ENCODE results near the gene NUTM2A.
"Not testable (repeated sequence)": the region's sequence is repeated elsewhere in the genome, so short reads cannot be mapped to it uniquely, and the experiment has no call there.

Gene NUTM2A, protein sequence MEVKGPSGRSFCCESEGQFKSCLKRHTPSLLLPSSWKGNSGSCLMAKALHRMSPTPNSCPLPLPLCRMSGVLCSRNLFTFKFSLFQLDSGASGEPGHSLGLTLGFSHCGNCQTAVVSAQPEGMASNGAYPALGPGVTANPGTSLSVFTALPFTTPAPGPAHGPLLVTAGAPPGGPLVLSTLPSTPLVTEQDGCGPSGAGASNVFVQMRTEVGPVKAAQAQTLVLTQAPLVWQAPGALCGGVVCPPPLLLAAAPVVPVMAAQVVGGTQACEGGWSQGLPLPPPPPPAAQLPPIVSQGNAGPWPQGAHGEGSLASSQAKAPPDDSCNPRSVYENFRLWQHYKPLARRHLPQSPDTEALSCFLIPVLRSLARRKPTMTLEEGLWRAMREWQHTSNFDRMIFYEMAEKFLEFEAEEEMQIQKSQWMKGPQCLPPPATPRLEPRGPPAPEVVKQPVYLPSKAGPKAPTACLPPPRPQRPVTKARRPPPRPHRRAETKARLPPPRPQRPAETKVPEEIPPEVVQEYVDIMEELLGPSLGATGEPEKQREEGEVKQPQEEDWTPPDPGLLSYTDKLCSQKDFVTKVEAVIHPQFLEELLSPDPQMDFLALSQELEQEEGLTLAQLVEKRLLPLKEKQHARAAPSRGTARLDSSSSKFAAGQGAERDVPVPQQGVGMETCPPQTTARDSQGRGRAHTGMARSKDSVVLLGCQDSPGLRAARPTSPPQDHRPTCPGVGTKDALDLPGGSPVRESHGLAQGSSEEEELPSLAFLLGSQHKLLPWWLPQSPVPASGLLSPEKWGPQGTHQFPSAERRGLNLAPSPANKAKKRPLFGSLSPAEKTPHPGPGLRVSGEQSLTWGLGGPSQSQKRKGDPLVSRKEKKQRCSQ

GRCh38 chr10:87225148-87225547 lies at the start of gene NUTM2A:
Gene NUTM2A, plus strand, starts transcription at chr10:87225448. Its CDS starts 383 bp downstream, at chr10:87225831.
- not testable (repeated sequence) for DNase-seq (ENCODE audit: low read depth)

GRCh38 chr10:87177587-87177986 lies 47.7 kb upstream of the NUTM2A start:
- not testable (repeated sequence) for DNase-seq (ENCODE audit: low read depth)

DNA sequence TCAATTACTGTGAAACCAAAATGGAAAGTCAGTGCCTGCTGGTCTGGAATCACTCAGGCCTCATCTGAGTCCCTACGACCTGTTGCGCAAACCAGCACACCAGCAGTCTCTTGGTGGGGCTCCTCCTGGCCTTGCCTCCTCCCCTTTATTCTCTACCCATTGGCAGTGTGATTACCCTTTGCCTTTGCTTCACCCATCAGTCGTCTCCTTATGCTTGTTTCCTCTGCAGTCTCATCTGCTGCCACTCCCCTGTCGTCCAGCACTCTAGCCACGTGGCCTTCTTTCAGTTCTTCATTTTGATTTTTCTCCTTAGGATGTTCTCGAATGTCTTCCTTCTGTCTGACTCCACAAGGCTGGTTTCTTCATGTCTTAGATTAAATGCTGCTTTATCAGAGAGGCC lies 40.8 kb upstream of the NUTM2A start:
- DNase-seq (ENCODE audit: low read depth) = not testable (repeated sequence)

GRCh38 chr10:87186016-87186415 lies 39.2 kb upstream of the NUTM2A start:
- DNase-seq (ENCODE audit: low read depth) = not testable (repeated sequence)

DNA sequence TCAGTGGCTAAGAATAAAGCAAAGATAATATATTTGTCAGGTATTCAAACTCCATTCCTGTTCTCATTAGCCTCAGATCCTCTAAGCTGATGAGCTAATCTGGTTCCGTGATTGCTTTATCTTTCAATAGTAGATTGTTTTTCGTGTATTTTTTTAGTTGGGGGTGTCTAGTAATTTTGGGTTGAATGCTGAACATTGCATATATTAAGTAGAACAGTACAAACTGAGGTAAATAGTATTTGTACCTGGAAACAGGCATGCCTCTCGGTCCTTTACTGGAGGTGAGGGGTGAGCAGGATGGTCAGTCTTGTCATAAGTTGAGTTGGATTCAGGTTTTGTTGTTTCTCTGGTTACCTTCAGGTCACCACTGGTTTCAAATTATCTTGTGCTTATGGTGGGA lies 37.7 kb upstream of the NUTM2A start:
- not testable (repeated sequence) for DNase-seq (ENCODE audit: low read depth)

GRCh38 chr10:87191841-87192240 lies 33.4 kb upstream of the NUTM2A start:
- not testable (repeated sequence) for DNase-seq (ENCODE audit: low read depth)

GRCh38 chr10:87200924-87201323 lies 24.3 kb upstream of the NUTM2A start:
- not testable (repeated sequence) for DNase-seq (ENCODE audit: low read depth)

- DNase-seq (ENCODE audit: low read depth) = not testable (repeated sequence)
Observed at GRCh38 chr10:87204801-87205200, 20.4 kb upstream of the NUTM2A start.

- not testable (repeated sequence) for DNase-seq (ENCODE audit: low read depth)
Observed at GRCh38 chr10:87206922-87207321, 18.3 kb upstream of the NUTM2A start.

DNA sequence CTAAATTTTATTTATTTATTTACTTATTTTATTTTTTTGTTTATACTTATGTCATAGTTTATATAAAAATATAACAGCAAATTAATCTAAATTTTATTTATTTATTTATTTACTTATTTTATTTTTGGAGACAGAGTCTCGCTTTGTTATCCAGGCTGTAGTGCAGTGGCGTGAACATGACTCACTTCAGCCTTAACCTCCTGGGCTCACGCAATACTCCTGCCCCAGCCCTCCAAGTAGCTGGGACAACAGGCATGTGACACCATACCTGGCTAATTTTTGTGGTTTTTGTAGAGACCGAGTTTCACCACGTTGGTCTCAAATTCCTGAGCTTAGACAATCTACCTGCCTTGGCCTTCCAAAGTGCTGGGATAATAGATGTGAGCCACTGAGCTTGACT lies 14.9 kb upstream of the NUTM2A start:
- DNase-seq (ENCODE audit: low read depth) = not testable (repeated sequence)

DNA sequence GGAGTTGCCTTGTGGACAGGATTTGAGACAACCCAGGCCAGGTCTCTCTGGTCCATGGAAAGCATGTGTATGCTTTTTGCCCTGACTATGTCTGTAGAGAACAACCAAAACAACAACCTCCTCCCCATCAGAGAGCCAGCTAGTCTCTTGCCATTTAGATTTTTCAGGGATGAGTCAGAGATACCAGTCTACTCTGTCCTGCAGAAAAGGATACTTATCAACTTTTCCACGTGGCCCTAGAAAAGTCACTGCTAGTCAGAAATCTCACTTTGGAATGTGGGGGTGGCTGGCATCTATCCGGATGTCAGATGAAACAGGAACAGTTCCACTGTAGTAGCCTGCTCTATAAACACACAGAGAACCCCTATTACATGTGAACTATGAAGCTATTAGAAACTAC lies 13.4 kb upstream of the NUTM2A start:
- DNase-seq (ENCODE audit: low read depth) = not testable (repeated sequence)

- DNase-seq (ENCODE audit: low read depth) = not testable (repeated sequence)
Observed at GRCh38 chr10:87213150-87213765, 12.0 kb upstream of the NUTM2A start.

GRCh38 chr10:87213806-87214205 lies 11.4 kb upstream of the NUTM2A start:
- DNase-seq (ENCODE audit: low read depth) = not testable (repeated sequence)

DNA sequence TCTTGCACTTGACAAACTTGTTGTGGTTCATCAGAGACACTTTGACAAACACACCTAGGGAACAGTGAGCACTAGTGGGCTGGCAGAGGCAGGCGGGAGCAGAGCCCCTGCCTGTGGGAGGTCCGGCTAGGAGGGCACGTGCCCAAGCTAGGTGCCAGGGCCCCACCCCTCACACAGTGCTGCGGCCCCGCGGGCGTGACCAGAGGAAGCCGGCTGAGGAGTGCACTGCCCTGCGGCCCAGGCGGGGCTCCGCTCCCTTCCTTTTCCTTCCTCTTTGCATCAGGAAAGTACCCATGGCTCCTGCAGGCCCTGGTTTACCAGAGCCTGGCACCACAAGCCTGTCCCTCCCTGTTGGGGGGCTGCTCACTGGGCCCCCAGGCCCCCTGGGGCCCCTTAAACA lies 9.1 kb upstream of the NUTM2A start:
- not testable (repeated sequence) for DNase-seq (ENCODE audit: low read depth)

DNA sequence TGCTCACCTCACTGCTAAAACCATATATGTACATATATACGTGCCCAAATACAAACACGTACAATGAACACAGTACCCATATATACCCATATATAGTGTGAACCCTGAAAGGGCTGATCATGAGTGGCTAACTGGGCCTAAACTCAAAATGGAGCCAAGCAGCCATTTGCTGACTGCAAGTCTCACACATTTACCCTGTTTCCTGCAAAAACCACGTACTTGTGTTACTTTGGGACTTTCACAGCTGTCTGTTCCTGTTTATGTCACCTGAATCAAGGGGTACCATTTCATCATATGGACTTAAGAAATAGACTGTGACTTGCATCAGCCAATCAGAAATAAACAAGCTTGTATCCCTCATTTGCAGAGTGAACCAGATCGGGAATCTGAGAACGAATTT lies 5.9 kb upstream of the NUTM2A start:
- DNase-seq (ENCODE audit: low read depth) = not testable (repeated sequence)

GRCh38 chr10:87222789-87223188 lies 2.5 kb upstream of the NUTM2A start:
- DNase-seq (ENCODE audit: low read depth) = not testable (repeated sequence)

- DNase-seq (ENCODE audit: low read depth) = not testable (repeated sequence)
Observed at GRCh38 chr10:87228247-87228646, 3.0 kb downstream of the NUTM2A start.

- not testable (repeated sequence) for DNase-seq (ENCODE audit: low read depth)
Observed at GRCh38 chr10:87229211-87229610, 4.0 kb downstream of the NUTM2A start.

GRCh38 chr10:87234854-87235253 lies 9.6 kb downstream of the NUTM2A start:
- not testable (repeated sequence) for DNase-seq (ENCODE audit: low read depth)

DNA sequence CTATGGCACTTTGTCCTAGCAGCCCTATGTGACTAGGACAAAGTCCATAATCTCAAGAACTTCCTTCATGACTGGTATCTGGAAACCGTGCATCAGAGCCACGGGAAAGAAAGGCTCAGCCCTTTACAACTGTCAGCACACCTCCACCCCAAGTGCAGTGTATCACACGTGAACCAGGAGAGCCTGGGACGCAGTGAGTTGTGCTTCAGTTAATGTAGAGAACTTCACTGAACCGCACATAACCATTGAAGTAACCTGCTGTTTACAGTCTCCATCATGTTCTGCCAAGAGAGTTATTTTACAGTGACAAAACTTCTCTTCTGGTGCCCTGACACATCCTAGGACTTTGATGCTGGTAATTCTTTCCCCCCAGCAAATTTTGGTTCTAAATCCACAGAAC lies 12.0 kb downstream of the NUTM2A start:
- DNase-seq (ENCODE audit: low read depth) = not testable (repeated sequence)

DNA sequence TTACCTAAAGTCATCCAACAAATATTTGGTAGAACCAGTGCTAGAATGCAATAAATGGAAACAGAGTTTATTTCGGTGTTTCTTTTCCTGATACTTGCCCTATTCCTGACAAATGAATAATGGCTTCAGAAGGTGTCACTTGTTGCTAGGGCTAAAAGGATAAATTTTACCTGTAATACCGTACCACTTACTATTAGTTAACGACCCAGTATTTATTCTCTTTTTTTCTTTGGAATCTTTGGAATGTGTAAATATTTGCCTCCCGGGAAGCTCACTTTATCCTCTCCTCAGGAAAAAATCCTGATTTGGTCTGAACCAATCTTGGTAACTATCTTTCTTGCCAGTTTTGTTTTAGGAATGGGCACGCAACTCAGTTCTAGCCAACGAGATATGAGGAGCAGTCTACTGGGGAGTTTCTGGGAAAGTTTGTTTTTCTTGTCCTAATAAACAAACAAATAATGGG lies 14.1 kb downstream of the NUTM2A start:
- not testable (repeated sequence) for DNase-seq (ENCODE audit: low read depth)

DNA sequence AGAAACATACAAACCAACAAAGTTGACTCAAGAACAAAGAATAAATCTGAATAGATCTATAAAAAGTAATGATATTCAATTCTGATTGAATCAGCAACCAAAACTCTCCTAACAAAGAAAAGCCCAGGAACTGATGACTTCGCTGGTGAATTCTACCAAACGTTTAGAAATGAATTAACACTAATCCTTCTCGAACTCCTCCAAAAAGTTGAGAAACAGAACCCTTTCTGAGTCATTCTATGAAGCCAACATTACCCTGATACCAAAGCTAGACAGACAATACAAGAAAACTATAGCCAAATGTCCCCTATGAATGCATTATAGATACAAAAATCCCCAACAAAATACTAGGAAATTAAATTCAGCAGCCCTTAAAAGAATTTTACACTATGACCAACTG lies 16.9 kb downstream of the NUTM2A start:
- not testable (repeated sequence) for DNase-seq (ENCODE audit: low read depth)
